HepG2 (cell line): ENCODE measurements around the gene CCRL2. TPM values are rescaled to one million over a fixed set of nuclear protein-coding genes. Genes with fewer than 3 reads are reported as not detected.

ENCODE experiments used
- ARID4A ChIP-seq: sonication (generic); formaldehyde crosslinking; IDR thresholded peaks from 2 replicates; pipeline ENCODE4 v1.5.0; 2020; ENCODE audit warnings: mild to moderate bottlenecking, missing genetic modification reagents, borderline replicate concordance
- ELF4 ChIP-seq: sonication (generic); formaldehyde crosslinking; IDR thresholded peaks from 2 replicates; pipeline ENCODE4 v1.5.0; 2020; ENCODE audit warnings: missing genetic modification reagents, mild to moderate bottlenecking, moderate library complexity, borderline replicate concordance
- HNF4A ChIP-seq: sonication (generic); formaldehyde crosslinking; IDR thresholded peaks from 2 replicates; pipeline ENCODE4 v1.4.0; 2020; ENCODE audit warnings: missing genetic modification reagents
- HNF4G ChIP-seq, 2 experiments: sonication (generic) in 1 of 2; formaldehyde crosslinking in 1 of 2; IDR thresholded peaks; 2 replicates each; pipeline versions ENCODE4 v1.4.0 to v1.6.1; 2011 to 2020; ENCODE audit warnings: borderline replicate concordance in 2 of 2, low read depth in 2 of 2, mild to moderate bottlenecking in 2 of 2, low read length in 1 of 2, missing genetic modification reagents in 1 of 2, moderate library complexity in 1 of 2
- REL ChIP-seq: sonication (generic); formaldehyde crosslinking; conservative IDR thresholded peaks from 2 replicates; pipeline ENCODE4 v1.8.0; 2022; ENCODE audit warnings: mild to moderate bottlenecking, missing genetic modification reagents, moderate library complexity
- RFXAP ChIP-seq: sonication (generic); formaldehyde crosslinking; IDR thresholded peaks from 2 replicates; pipeline ENCODE4 v1.4.0; 2020; ENCODE audit warnings: missing genetic modification reagents, borderline replicate concordance
- SOX6 ChIP-seq, 2 experiments: fragments of 450-650 bp in 1 of 2; sonication (generic) in 1 of 2; formaldehyde crosslinking in 1 of 2; IDR thresholded peaks; 2 replicates each; pipeline versions ENCODE4 v1.4.0 to v1.6.1; 2017 to 2020; ENCODE audit warnings: antibody characterized with exemption in 1 of 2, mild to moderate bottlenecking in 1 of 2, missing genetic modification reagents in 1 of 2
- ZC3H13 ChIP-seq: sonication (generic); formaldehyde crosslinking; IDR thresholded peaks from 2 replicates; pipeline ENCODE4 v1.8.1; 2023; ENCODE audit warnings: mild to moderate bottlenecking, missing genetic modification reagents, moderate library complexity
- ZNF33A ChIP-seq: sonication (generic); formaldehyde crosslinking; IDR thresholded peaks from 2 replicates; pipeline ENCODE4 v1.5.1; 2020; ENCODE audit warnings: missing genetic modification reagents, mild to moderate bottlenecking, moderate library complexity, borderline replicate concordance
- ZNF678 ChIP-seq: sonication (generic); formaldehyde crosslinking; IDR thresholded peaks from 2 replicates; pipeline ENCODE4 v1.4.0; 2020; ENCODE audit warnings: mild to moderate bottlenecking, missing genetic modification reagents
- polyA plus RNA-seq, 8 experiments: library from polyadenylated mRNA; depleted of rRNA in 3 of 8; stranded (reverse) in 7 of 8; unstranded in 1 of 8; fragments of >200 nt; fragmentation: Illumina TruSeq in 4 of 8; extraction: Trizol in 4 of 8; gene quantifications; 2 replicates each; pipeline versions ENCODE4 v1.2.1 to v1.2.3, GENCODE V29; 2011 to 2016; ENCODE audit warnings: low read depth in 4 of 8, missing spikeins in 1 of 8, mixed read lengths in 1 of 8; ENCODE audit not compliant: insufficient read depth in 1 of 8
- total RNA-seq, 5 experiments: library from RNA; depleted of rRNA; stranded (reverse); fragments of >200 nt; fragmentation: Illumina TruSeq; extraction: Trizol; gene quantifications; 2 replicates each; pipeline ENCODE4 v1.2.3, GENCODE V29; 2016; ENCODE audit warnings: low read depth in 1 of 5
- TF ChIP-seq, protein P1 (sequence below): sonication (generic); formaldehyde crosslinking; IDR thresholded peaks from 2 replicates; pipeline ENCODE4 v1.5.1; 2020; ENCODE audit warnings: mild to moderate bottlenecking, missing genetic modification reagents, borderline replicate concordance
- TF ChIP-seq, protein P2 (sequence below): sonication (generic); formaldehyde crosslinking; IDR thresholded peaks from 2 replicates; pipeline ENCODE4 v1.5.1; 2020; ENCODE audit warnings: missing genetic modification reagents, mild to moderate bottlenecking, borderline replicate concordance

CCRL2 gene
- total and polyA plus RNA-seq, 2 of the 13 experiments (the other 11 are each of a cell fraction or from before 2014, with no cell fraction given), result not detected

GRCh38 chr3:46427916-46428833, 21.1 kb downstream of the CCRL2 start (continued):
- TF ChIP-seq, protein P1, sequence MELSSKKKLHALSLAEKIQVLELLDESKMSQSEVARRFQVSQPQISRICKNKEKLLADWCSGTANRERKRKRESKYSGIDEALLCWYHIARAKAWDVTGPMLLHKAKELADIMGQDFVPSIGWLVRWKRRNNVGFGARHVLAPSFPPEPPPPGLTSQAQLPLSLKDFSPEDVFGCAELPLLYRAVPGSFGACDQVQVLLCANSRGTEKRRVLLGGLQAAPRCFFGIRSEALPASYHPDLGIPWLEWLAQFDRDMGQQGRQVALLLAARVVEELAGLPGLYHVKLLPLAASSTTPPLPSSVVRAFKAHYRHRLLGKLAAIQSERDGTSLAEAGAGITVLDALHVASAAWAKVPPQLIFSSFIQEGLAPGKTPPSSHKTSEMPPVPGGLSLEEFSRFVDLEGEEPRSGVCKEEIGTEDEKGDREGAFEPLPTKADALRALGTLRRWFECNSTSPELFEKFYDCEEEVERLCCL (CRISPR knock-in tag), result no peak
- TF ChIP-seq ARID4A (CRISPR knock-in tag), result no peak
- TF ChIP-seq HNF4G (IDR thresholded peaks at IDR 0.05; ENCODE audit: borderline replicate concordance, low read depth, low read length), result 0 out of 2 replicates have a peak, but pooled peaks have one; percentile 23
- no peak for TF ChIP-seq HNF4G (CRISPR knock-in tag; IDR thresholded peaks at IDR 0.05; ENCODE audit: borderline replicate concordance, low read depth)
- TF ChIP-seq, protein P2, sequence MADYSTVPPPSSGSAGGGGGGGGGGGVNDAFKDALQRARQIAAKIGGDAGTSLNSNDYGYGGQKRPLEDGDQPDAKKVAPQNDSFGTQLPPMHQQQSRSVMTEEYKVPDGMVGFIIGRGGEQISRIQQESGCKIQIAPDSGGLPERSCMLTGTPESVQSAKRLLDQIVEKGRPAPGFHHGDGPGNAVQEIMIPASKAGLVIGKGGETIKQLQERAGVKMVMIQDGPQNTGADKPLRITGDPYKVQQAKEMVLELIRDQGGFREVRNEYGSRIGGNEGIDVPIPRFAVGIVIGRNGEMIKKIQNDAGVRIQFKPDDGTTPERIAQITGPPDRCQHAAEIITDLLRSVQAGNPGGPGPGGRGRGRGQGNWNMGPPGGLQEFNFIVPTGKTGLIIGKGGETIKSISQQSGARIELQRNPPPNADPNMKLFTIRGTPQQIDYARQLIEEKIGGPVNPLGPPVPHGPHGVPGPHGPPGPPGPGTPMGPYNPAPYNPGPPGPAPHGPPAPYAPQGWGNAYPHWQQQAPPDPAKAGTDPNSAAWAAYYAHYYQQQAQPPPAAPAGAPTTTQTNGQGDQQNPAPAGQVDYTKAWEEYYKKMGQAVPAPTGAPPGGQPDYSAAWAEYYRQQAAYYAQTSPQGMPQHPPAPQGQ (CRISPR knock-in tag), result no peak
- TF ChIP-seq ZNF678, result no peak
- TF ChIP-seq HNF4A, result peak; percentile 30; the same call in 1 of the 2 replicates
- no peak for TF ChIP-seq REL
- no peak for TF ChIP-seq ZNF33A
- TF ChIP-seq ELF4 (CRISPR knock-in tag), result no peak
- TF ChIP-seq RFXAP (CRISPR knock-in tag), result no peak
- no peak for TF ChIP-seq SOX6 (IDR thresholded peaks at IDR 0.05)
- peak; percentile 74 for TF ChIP-seq SOX6 (CRISPR knock-in tag; IDR thresholded peaks at IDR 0.05)
- no peak for TF ChIP-seq ZC3H13 (CRISPR knock-in tag)
